ENCODE results near the gene KRT13. TPM values are rescaled to one million over a fixed set of nuclear protein-coding genes. Genes with fewer than 3 reads are reported as not detected.

Gene KRT13
- total RNA-seq, 8 experiments from 2014 or later = 0.32 to 1.9 (median 0.67) TPM; not detected in 4

- peaks cover 4 to 8% of the 10 kb centered on the region in 2 donors for H3K4me1 ChIP-seq (replicated peaks in 1 of 2)
- H3K27ac ChIP-seq = no peak overlapping the region
- H3K4me3 ChIP-seq = no peak overlapping the region
- no peak for ATAC-seq (replicated peaks in 6 of 8)
- in situ Hi-C loops (cut with MboI; ENCODE audit: low pct_unique_long_range_greater_than_20kb in 2 of 9, low sequenced_read_pairs in 9 of 9, unreplicated experiment in 9 of 9) = loop anchor here in 1 of 9 experiments (25.0 kb wide), 2 partner anchors 99 to 174 kb away; partner anchors contain the start of gene KRT37
- WGBS, 10 experiments = 0 to 100% (median 71%) methylated on average over 1 to 4 of the region's 10 CpGs; no CpG with 5 or more reads in 2 of the 10 experiments
These were observed 6.3 kb upstream of the KRT13 start for GRCh38 chr17:41511716-41512115.

- ATAC-seq (replicated peaks in 6 of 8) = peak in 3 of 8 experiments; percentile 74 to 89 (median 82)
- H3K4me3 ChIP-seq = no peak overlapping the region
- in situ Hi-C loops (cut with MboI; ENCODE audit: low pct_unique_long_range_greater_than_20kb in 2 of 9, low sequenced_read_pairs in 9 of 9, unreplicated experiment in 9 of 9) = loop anchor here in 1 of 9 experiments (25.0 kb wide), 2 partner anchors 99 to 174 kb away; partner anchors contain the start of gene KRT37
These were observed 5.7 kb upstream of the KRT13 start for GRCh38 chr17:41511116-41511515.

GRCh38 chr17:41510251-41511065, 5.0 kb upstream of the KRT13 start:
- WGBS, 10 experiments = 70 to 100% (median 83%) methylated on average over 2 to 5 of the region's 7 CpGs; no CpG with 5 or more reads in 2 of the 10 experiments
- no peak for ATAC-seq (replicated peaks in 6 of 8)
- H3K4me1 ChIP-seq (replicated peaks in 1 of 2) = peaks cover 4 to 8% of the 10 kb centered on the region in 2 donors
- in situ Hi-C loops (cut with MboI; ENCODE audit: low pct_unique_long_range_greater_than_20kb in 2 of 9, low sequenced_read_pairs in 9 of 9, unreplicated experiment in 9 of 9) = loop anchor here in 1 of 9 experiments (25.0 kb wide), 2 partner anchors 98 to 173 kb away; partner anchors contain the start of gene KRT37
- no peak overlapping the region for H3K4me3 ChIP-seq
- H3K27ac ChIP-seq = no peak overlapping the region

More at GRCh38 chr17:41511116-41511515, 5.7 kb upstream of the KRT13 start:
- Histone ChIP-seq H3K27ac (no peak overlapping the region), H3K4me1 (replicated peaks in 1 of 2) (peaks cover 4 to 8% of the 10 kb centered on the region in 2 donors)
- WGBS, 10 experiments = 30 to 73% (median 60%) methylated on average over 1 to 2 of the region's 4 CpGs; no CpG with 5 or more reads in 4 of the 10 experiments

GRCh38 chr17:41507315-41507880, 2.0 kb upstream of the KRT13 start:
- WGBS, 10 experiments = 13 to 50% (median 25%) methylated on average over 1 to 5 of the region's 10 CpGs; no CpG with 5 or more reads in 6 of the 10 experiments
- peak in 4 of 8 experiments; percentile 18 to 74 (median 50) for ATAC-seq (replicated peaks in 6 of 8)
- Histone ChIP-seq H3K27ac (no peak overlapping the region), H3K4me3 (no peak overlapping the region), H3K4me1 (replicated peaks in 1 of 2) (peaks cover 4 to 8% of the 10 kb centered on the region in 2 donors)
- in situ Hi-C loops (cut with MboI; ENCODE audit: low pct_unique_long_range_greater_than_20kb in 2 of 9, low sequenced_read_pairs in 9 of 9, unreplicated experiment in 9 of 9) = loop anchor here in 1 of 9 experiments (25.0 kb wide), 2 partner anchors 95 to 170 kb away; partner anchors contain the start of gene KRT37

- in situ Hi-C loops (cut with MboI; ENCODE audit: low pct_unique_long_range_greater_than_20kb in 2 of 9, low sequenced_read_pairs in 9 of 9, unreplicated experiment in 9 of 9) = loop anchor here in 1 of 9 experiments (25.0 kb wide), 2 partner anchors 94 to 169 kb away; partner anchors contain the start of gene KRT37
- Histone ChIP-seq H3K4me3 (no peak overlapping the region), H3K4me1 (replicated peaks in 1 of 2) (peaks cover 4 to 8% of the 10 kb centered on the region in 2 donors), H3K27ac (no peak overlapping the region)
- WGBS, 10 experiments = 43 to 97% (median 83%) methylated on average over 1 to 12 of the region's 14 CpGs; no CpG with 5 or more reads in 1 of the 10 experiments
- no peak for ATAC-seq (replicated peaks in 6 of 8)
These were observed 676 bp upstream of the KRT13 start for GRCh38 chr17:41505809-41506767.

- Histone ChIP-seq H3K4me3 (no peak overlapping the region), H3K27ac (no peak overlapping the region), H3K4me1 (replicated peaks in 1 of 2) (peaks cover 6 to 11% of the 10 kb centered on the region in 2 donors)
- peak in 1 of 8 experiments; percentile 71 for ATAC-seq (replicated peaks in 6 of 8)
- in situ Hi-C loops (cut with MboI; ENCODE audit: low pct_unique_long_range_greater_than_20kb in 2 of 9, low sequenced_read_pairs in 9 of 9, unreplicated experiment in 9 of 9) = loop anchor here in 1 of 9 experiments (25.0 kb wide), 2 partner anchors 92 to 167 kb away; partner anchors contain the start of gene KRT37
- 16 to 100% (median 71%) methylated on average over 1 to 6 of the region's 8 CpGs for WGBS, 10 experiments
These were observed 1.0 kb downstream of the KRT13 start for GRCh38 chr17:41504246-41504977.

GRCh38 chr17:41503202-41503601, 2.2 kb downstream of the KRT13 start:
- in situ Hi-C loops (cut with MboI; ENCODE audit: low pct_unique_long_range_greater_than_20kb in 2 of 9, low sequenced_read_pairs in 9 of 9, unreplicated experiment in 9 of 9) = loop anchor here in 1 of 9 experiments (25.0 kb wide), 2 partner anchors 91 to 166 kb away; partner anchors contain the start of gene KRT37
- WGBS, 10 experiments = 60 to 100% (median 86%) methylated on average over 1 to 7 of the region's 9 CpGs; no CpG with 5 or more reads in 2 of the 10 experiments
- no peak for ATAC-seq (replicated peaks in 6 of 8)

GRCh38 chr17:41500131-41500911, 5.1 kb downstream of the KRT13 start:
- ATAC-seq (replicated peaks in 6 of 8) = peak in 6 of 8 experiments; percentile 28 to 76 (median 54)
- WGBS, 10 experiments = 7 to 88% (median 60%) methylated on average over 2 to 9 of the region's 15 CpGs; no CpG with 5 or more reads in 3 of the 10 experiments
- H3K4me3 ChIP-seq = no peak overlapping the region
- H3K4me1 ChIP-seq (replicated peaks in 1 of 2) = peaks cover 2 to 3% of the 10 kb centered on the region in 2 donors
- no peak overlapping the region for H3K27ac ChIP-seq
- in situ Hi-C loops (cut with MboI; ENCODE audit: low pct_unique_long_range_greater_than_20kb in 2 of 9, low sequenced_read_pairs in 9 of 9, unreplicated experiment in 9 of 9) = loop anchor here in 1 of 9 experiments (25.0 kb wide), 2 partner anchors 88 to 163 kb away; partner anchors contain the start of gene KRT37

More at GRCh38 chr17:41503202-41503601, 2.2 kb downstream of the KRT13 start:
- Histone ChIP-seq H3K4me1 (replicated peaks in 1 of 2) (peaks cover 6 to 11% of the 10 kb centered on the region in 2 donors), H3K27ac (no peak overlapping the region), H3K4me3 (no peak overlapping the region)

- 34 to 100% (median 84%) methylated on average over 1 to 4 of the region's 5 CpGs for WGBS, 10 experiments
- Histone ChIP-seq H3K4me1 (replicated peaks in 1 of 2) (peaks cover 2 to 3% of the 10 kb centered on the region in 2 donors), H3K27ac (no peak overlapping the region), H3K4me3 (no peak overlapping the region)
- ATAC-seq (replicated peaks in 6 of 8) = no peak
- in situ Hi-C loops (cut with MboI; ENCODE audit: low pct_unique_long_range_greater_than_20kb in 2 of 9, low sequenced_read_pairs in 9 of 9, unreplicated experiment in 9 of 9) = loop anchor here in 2 of 9 experiments (25.0 kb wide), 3 partner anchors 87 to 587 kb away; partner anchors contain the start of gene KRT37 (in 1 of the 2)
These were observed 5.7 kb downstream of the KRT13 start for GRCh38 chr17:41499714-41500113.

GRCh38 chr17:41498276-41498675, 7.1 kb downstream of the KRT13 start:
- Histone ChIP-seq H3K4me3 (no peak overlapping the region), H3K4me1 (replicated peaks in 1 of 2) (peaks cover 2 to 3% of the 10 kb centered on the region in 2 donors), H3K27ac (no peak overlapping the region)
- WGBS, 10 experiments = 50 to 95% (median 83%) methylated on average over 1 to 5 of the region's 6 CpGs; no CpG with 5 or more reads in 1 of the 10 experiments
- in situ Hi-C loops (cut with MboI; ENCODE audit: low pct_unique_long_range_greater_than_20kb in 2 of 9, low sequenced_read_pairs in 9 of 9, unreplicated experiment in 9 of 9) = loop anchor here in 2 of 9 experiments (25.0 kb wide), 1 partner anchor 586 kb away; no protein-coding TSS in a partner anchor
- no peak for ATAC-seq (replicated peaks in 6 of 8)
